CD8-positive, alpha-beta memory T cell (primary cell): ENCODE data around the gene CPNE6. TPM values are rescaled to one million over a fixed set of nuclear protein-coding genes. Genes with fewer than 3 reads are reported as not detected.
"Not testable (repeated sequence)": the region's sequence is repeated elsewhere in the genome, so short reads cannot be mapped to it uniquely, and the experiment has no call there.

Experiments
- CTCF ChIA-PET: fragments of 350-600 bp; sonication (Branson Sonifier 250); formaldehyde crosslinking; loops from one replicate; lab custom pipeline; 2021; ENCODE audit warnings: antibody characterized with exemption; lab: Charles Lee
- POLR2A ChIA-PET: fragments of 350-600 bp; sonication (Branson Sonifier 250); formaldehyde crosslinking; loops from one replicate; lab custom pipeline; 2021; ENCODE audit warnings: antibody characterized with exemption; lab: Charles Lee
- DNase-seq, 5 donors: peaks; one replicate each; pipeline versions ENCODE4 v3.0.0 to v3.0.0-alpha.2; 2020 to 2022; ENCODE audit warnings: mixed read lengths in 1 of 5
- H3K27ac ChIP-seq: one replicate; pipeline ENCODE4 v1.7.0; 2013; ENCODE audit warnings: low read depth, mild to moderate bottlenecking, low read length, moderate library complexity
- H3K27me3 ChIP-seq: 2 replicates; pipeline ENCODE4 v1.7.0; 2013; ENCODE audit warnings: low read length, mild to moderate bottlenecking; ENCODE audit not compliant: insufficient read depth, poor library complexity, severe bottlenecking
- H3K36me3 ChIP-seq: 2 replicates; pipeline ENCODE4 v1.7.0; 2013; ENCODE audit warnings: mild to moderate bottlenecking, low read length, moderate library complexity; ENCODE audit not compliant: insufficient read depth
- H3K4me1 ChIP-seq: 2 replicates; pipeline ENCODE4 v1.7.0; 2013; ENCODE audit warnings: mild to moderate bottlenecking, low read length, moderate library complexity; ENCODE audit not compliant: insufficient read depth
- H3K4me3 ChIP-seq: 2 replicates; pipeline ENCODE4 v1.7.0; 2013; ENCODE audit warnings: mild to moderate bottlenecking, low read length
- H3K9me3 ChIP-seq: 2 replicates; pipeline ENCODE4 v1.7.0; 2013; ENCODE audit warnings: mild to moderate bottlenecking, low read length
- H3K27ac Mint-ChIP-seq, 8 donors: one replicate each; pipeline ENCODE4 v1.8.0; 2020 to 2021; ENCODE audit warnings: mixed read lengths in 8 of 8, mild to moderate bottlenecking in 6 of 8, inconsistent platforms in 3 of 8, moderate library complexity in 3 of 8
- H3K27me3 Mint-ChIP-seq, 2 donors: one replicate each; pipeline ENCODE4 v1.8.0; 2020 to 2021; ENCODE audit warnings: mixed read lengths in 2 of 2, mild to moderate bottlenecking in 1 of 2, moderate library complexity in 1 of 2
- H3K36me3 Mint-ChIP-seq, 3 donors: one replicate each; pipeline ENCODE4 v1.8.0; 2020 to 2021; ENCODE audit warnings: mixed read lengths in 3 of 3, inconsistent platforms in 1 of 3, mild to moderate bottlenecking in 1 of 3
- H3K4me1 Mint-ChIP-seq, 3 donors: one replicate each; pipeline ENCODE4 v1.8.0; 2020 to 2021; ENCODE audit warnings: mixed read lengths in 3 of 3, inconsistent platforms in 1 of 3, mild to moderate bottlenecking in 1 of 3
- H3K4me3 Mint-ChIP-seq, 7 donors: one replicate each; pipeline ENCODE4 v1.8.0; 2020 to 2021; ENCODE audit warnings: mixed read lengths in 7 of 7, mild to moderate bottlenecking in 6 of 7, moderate library complexity in 4 of 7, inconsistent platforms in 2 of 7
- H3K9me3 Mint-ChIP-seq, 5 donors: one replicate each; pipeline ENCODE4 v1.8.0; 2020 to 2022; ENCODE audit warnings: mixed read lengths in 5 of 5, mild to moderate bottlenecking in 3 of 5, moderate library complexity in 2 of 5, inconsistent platforms in 1 of 5
- polyA plus RNA-seq: library from polyadenylated mRNA; unstranded; fragments of 300-500 nt; fragmentation: Illumina TruSeq; gene quantifications from one replicate; pipeline ENCODE4 v1.2.3, GENCODE V29; 2021
- total RNA-seq, 2 experiments: library from RNA; stranded (reverse); gene quantifications; one replicate each; pipeline ENCODE4 v1.2.3, GENCODE V29; 2021

The CPNE6 gene
- total and polyA plus RNA-seq, 3 experiments from 2014 or later, result not detected

- H3K27me3 ChIP-seq, H3K9me3 ChIP-seq, H3K27ac Mint-ChIP-seq, POLR2A ChIA-PET, H3K27me3 Mint-ChIP-seq, H3K4me3 ChIP-seq, H3K4me3 Mint-ChIP-seq, H3K9me3 Mint-ChIP-seq, H3K27ac ChIP-seq, H3K36me3 ChIP-seq, DNase-seq: not testable (repeated sequence)
- Mint-ChIP-seq H3K4me1 (peaks cover 8 to 14% (median 9%) of the 10 kb centered on the region in 3 donors), H3K36me3 (peaks cover 3 to 34% (median 8%) of the 10 kb centered on the region in 3 donors)
- CTCF ChIA-PET, result interaction anchor here (1.3 to 11.6 kb wide), 3 partner anchors 12 to 55 kb away, joined by 4 to 185 read pairs (median 114); partner anchors contain the start of genes IRF9 and PCK2
- H3K4me1 ChIP-seq, result peaks cover 12% of the 10 kb centered on the region
These were observed 34.4 kb downstream of the CPNE6 start for GRCh38 chr14:24105609-24106239.

- peaks cover 6% of the 10 kb centered on the region for H3K36me3 ChIP-seq
- no peak overlapping the region for H3K27ac ChIP-seq
- peaks cover 8 to 14% (median 9%) of the 10 kb centered on the region in 3 donors for H3K4me1 Mint-ChIP-seq
- H3K36me3 Mint-ChIP-seq, result peaks cover 3 to 26% (median 5%) of the 10 kb centered on the region in 3 donors
- DNase-seq, result no peak
- CTCF ChIA-PET, result interaction anchor here (0.8 to 11.6 kb wide), 10 partner anchors 8 to 191 kb away, joined by 3 to 185 read pairs (median 4); partner anchors contain the start of genes DCAF11, IRF9, NRL and PCK2
- no peaks in the 10 kb centered on the region for H3K9me3 Mint-ChIP-seq
- POLR2A ChIA-PET, result no interaction called here
- H3K27me3 ChIP-seq, result no peaks in the 10 kb centered on the region
- peaks cover 12% of the 10 kb centered on the region for H3K4me1 ChIP-seq
- no peak overlapping the region for H3K4me3 Mint-ChIP-seq
- H3K4me3 ChIP-seq, result no peak overlapping the region
- peak overlapping the region in 1 of 8 donors; percentile 26 for H3K27ac Mint-ChIP-seq
- no peaks in the 10 kb centered on the region for H3K9me3 ChIP-seq
- no peaks in the 10 kb centered on the region for H3K27me3 Mint-ChIP-seq
These were observed 35.4 kb downstream of the CPNE6 start for GRCh38 chr14:24106672-24107271.

DNA sequence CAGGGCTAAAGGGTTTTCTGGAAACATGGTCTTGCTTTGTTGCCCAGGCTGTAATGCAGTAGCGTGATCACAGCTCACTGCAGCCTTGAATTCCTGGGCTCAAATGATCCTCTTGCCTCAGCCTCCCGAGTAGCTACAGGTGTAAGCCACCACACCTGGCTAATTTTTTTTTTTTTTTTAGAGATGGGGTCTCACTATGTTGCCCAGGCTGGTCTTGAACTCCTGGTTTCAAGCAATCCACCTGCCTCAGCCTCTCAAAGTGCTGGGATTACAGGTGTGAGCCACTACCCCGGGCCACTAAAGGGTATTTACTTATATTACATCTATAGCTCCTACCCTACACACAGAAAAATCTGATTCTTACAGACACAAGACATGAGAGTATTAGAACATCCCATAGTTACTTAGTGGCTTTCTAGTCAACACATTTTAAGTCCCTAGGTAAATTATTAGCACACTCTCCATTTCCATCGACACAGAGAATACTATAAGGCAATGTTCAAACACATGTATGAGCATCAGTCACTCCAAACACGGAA, 37.0 kb downstream of the CPNE6 start:
- peaks cover 15% of the 10 kb centered on the region for H3K4me1 ChIP-seq
- peaks cover 6% of the 10 kb centered on the region for H3K36me3 ChIP-seq
- H3K4me3 Mint-ChIP-seq, result peak overlapping the region in 2 of 7 donors; percentile 4 to 56
- no peaks in the 10 kb centered on the region for H3K27me3 ChIP-seq
- H3K36me3 Mint-ChIP-seq, result peaks cover 0 to 14% (median 2%) of the 10 kb centered on the region in 3 donors
- no peak overlapping the region for H3K27ac ChIP-seq
- H3K9me3 Mint-ChIP-seq, result no peaks in the 10 kb centered on the region
- no peaks in the 10 kb centered on the region for H3K9me3 ChIP-seq
- CTCF ChIA-PET, result interaction anchor here (0.6 to 11.6 kb wide), 38 partner anchors 8 to 476 kb away, joined by 3 to 185 read pairs (median 6); partner anchors contain the start of genes CARMIL3, DHRS4L2, EMC9 and FITM1
- POLR2A ChIA-PET, result interaction anchor here (0.7 to 2.9 kb wide), 7 partner anchors 14 to 1342 kb away, joined by 3 to 26 read pairs (median 5); partner anchors contain the start of genes PCK2 and PSME2
- no peak for DNase-seq
- peak overlapping the region; percentile 79 to 97 (median 94) for H3K27ac Mint-ChIP-seq
- H3K27me3 Mint-ChIP-seq, result no peaks in the 10 kb centered on the region
- H3K4me3 ChIP-seq, result no peak overlapping the region
- H3K4me1 Mint-ChIP-seq, result peaks cover 9 to 14% (median 10%) of the 10 kb centered on the region in 3 donors

DNA sequence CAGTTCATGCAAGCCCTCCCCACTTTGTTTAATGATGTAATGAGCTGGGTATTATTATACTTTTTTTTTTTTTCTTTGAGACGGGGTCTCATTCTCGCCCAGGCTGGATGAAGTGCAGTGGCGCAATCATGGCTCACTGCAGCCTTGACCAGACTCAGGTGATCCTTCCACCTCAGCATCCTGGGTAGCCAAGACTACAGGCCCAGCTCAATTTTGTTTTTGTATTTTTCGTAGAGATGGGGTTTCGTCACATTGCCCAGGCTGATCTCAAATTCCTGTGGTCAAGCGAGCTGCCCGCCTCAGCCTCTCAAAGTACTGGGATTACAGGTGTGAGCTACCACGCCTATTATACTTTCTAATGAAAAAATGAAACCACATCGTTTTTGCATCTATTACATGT, 38.7 kb downstream of the CPNE6 start:
- DNase-seq, result no peak
- Histone ChIP-seq H3K9me3 (no peaks in the 10 kb centered on the region), H3K36me3 (no peaks in the 10 kb centered on the region), H3K27ac (no peak overlapping the region), H3K4me3 (no peak overlapping the region), H3K4me1 (peaks cover 16% of the 10 kb centered on the region), H3K27me3 (no peaks in the 10 kb centered on the region)
- peak overlapping the region in 3 of 8 donors; percentile 50 to 84 (median 69) for H3K27ac Mint-ChIP-seq
- ChIA-PET POLR2A (interaction anchor here (0.5 to 2.9 kb wide), 6 partner anchors 16 to 132 kb away, joined by 3 to 26 read pairs (median 6); partner anchors contain the start of genes EMC9, PCK2 and TINF2), CTCF (interaction anchor here (0.7 to 11.6 kb wide), 17 partner anchors 8 to 478 kb away, joined by 3 to 185 read pairs (median 6); partner anchors contain the start of genes CHMP4A, EMC9, IRF9 and PCK2)
- peaks cover 12 to 18% (median 12%) of the 10 kb centered on the region in 3 donors for H3K4me1 Mint-ChIP-seq
- H3K4me3 Mint-ChIP-seq, result no peak overlapping the region
- H3K27me3 Mint-ChIP-seq, result peaks cover 0 to 5% of the 10 kb centered on the region in 2 donors
- no peaks in the 10 kb centered on the region for H3K9me3 Mint-ChIP-seq
- H3K36me3 Mint-ChIP-seq, result peaks cover 0 to 14% (median 0%) of the 10 kb centered on the region in 3 donors

DNA sequence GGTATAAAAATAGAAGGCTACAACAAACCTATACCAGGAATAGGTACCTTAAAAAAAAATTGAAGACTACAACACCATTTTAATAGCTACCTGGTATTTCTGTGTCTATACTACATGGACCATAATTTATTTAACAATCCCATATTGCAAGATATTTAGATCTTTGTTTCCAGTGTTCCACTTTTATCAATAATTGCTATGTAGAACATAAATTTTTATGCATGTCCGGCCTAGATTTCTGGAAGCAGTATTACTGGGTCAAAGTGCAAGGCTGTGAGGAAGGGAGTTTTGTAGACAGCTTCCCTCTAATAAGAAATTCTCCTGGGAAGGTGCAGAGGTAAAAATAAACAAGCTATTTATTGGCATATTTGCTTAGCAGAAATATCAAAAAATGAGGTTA, 39.2 kb downstream of the CPNE6 start:
- ChIA-PET CTCF (interaction anchor here (0.7 to 11.6 kb wide), 10 partner anchors 17 to 478 kb away, joined by 3 to 185 read pairs (median 21); partner anchors contain the start of genes EMC9, IRF9, PCK2 and PSME1), POLR2A (interaction anchor here (0.5 to 2.9 kb wide), 4 partner anchors 16 to 132 kb away, joined by 3 to 26 read pairs (median 4); partner anchors contain the start of genes PCK2, RNF31 and TINF2)
- Histone ChIP-seq H3K36me3 (no peaks in the 10 kb centered on the region), H3K27ac (no peak overlapping the region), H3K27me3 (no peaks in the 10 kb centered on the region), H3K4me1 (peaks cover 18% of the 10 kb centered on the region), H3K4me3 (no peak overlapping the region), H3K9me3 (no peaks in the 10 kb centered on the region)
- peak overlapping the region in 1 of 7 donors; percentile 16 for H3K4me3 Mint-ChIP-seq
- peak overlapping the region in 4 of 8 donors; percentile 48 to 84 (median 72) for H3K27ac Mint-ChIP-seq
- H3K27me3 Mint-ChIP-seq, result peaks cover 0 to 5% of the 10 kb centered on the region in 2 donors
- peaks cover 16 to 23% (median 17%) of the 10 kb centered on the region in 3 donors for H3K4me1 Mint-ChIP-seq
- peaks cover 0 to 16% (median 0%) of the 10 kb centered on the region in 3 donors for H3K36me3 Mint-ChIP-seq
- no peaks in the 10 kb centered on the region for H3K9me3 Mint-ChIP-seq
- no peak for DNase-seq

DNA sequence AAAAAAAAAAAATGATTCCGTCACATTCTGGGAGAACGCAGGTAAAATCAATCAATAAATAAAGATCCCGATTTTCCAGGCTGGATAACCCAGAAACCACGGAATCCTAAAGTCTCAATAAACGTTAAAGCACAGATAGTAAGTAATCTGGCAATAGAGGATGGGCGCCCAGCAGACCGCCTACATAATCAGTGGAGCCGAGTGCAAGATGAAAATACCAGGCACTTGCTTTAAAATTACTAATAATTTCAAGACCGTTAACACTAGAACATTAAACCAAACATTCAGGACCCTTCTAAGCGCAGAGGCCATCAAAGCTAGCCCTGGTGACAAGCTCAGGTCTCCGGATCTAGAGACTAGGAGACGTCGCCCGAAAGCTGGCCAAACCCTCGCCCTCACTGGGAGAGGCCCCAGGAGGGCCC, 42.0 kb downstream of the CPNE6 start:
- Mint-ChIP-seq H3K36me3 (peaks cover 0 to 40% (median 7%) of the 10 kb centered on the region in 3 donors), H3K4me1 (peaks cover 35 to 44% (median 41%) of the 10 kb centered on the region in 3 donors), H3K4me3 (peak overlapping the region; percentile 96 to 100 (median 98)), H3K9me3 (no peaks in the 10 kb centered on the region), H3K27ac (peak overlapping the region; percentile 98 to 100 (median 99)), H3K27me3 (peaks cover 0 to 5% of the 10 kb centered on the region in 2 donors)
- Histone ChIP-seq H3K9me3 (no peaks in the 10 kb centered on the region), H3K36me3 (peaks cover 13% of the 10 kb centered on the region), H3K4me1 (peaks cover 39% of the 10 kb centered on the region), H3K4me3 (peak overlapping the region; percentile 99), H3K27ac (peak overlapping the region; percentile 98), H3K27me3 (no peaks in the 10 kb centered on the region)
- ChIA-PET CTCF (interaction anchor here (0.8 to 4.4 kb wide), 10 partner anchors 9 to 194 kb away, joined by 3 to 34 read pairs (median 7); partner anchors contain the start of genes CIDEB, IRF9, PSME1 and PSME2), POLR2A (interaction anchor here (1.8 to 4.6 kb wide), 11 partner anchors 20 to 158 kb away, joined by 6 to 58 read pairs (median 22); partner anchors contain the start of genes CHMP4A, EMC9, IRF9 and PCK2)
- no peak for DNase-seq
